Measurements from ENCODE around the gene CTSO. TPM values are rescaled to one million over a fixed set of nuclear protein-coding genes. Genes with fewer than 3 reads are reported as not detected.
"Not testable (repeated sequence)": the region's sequence is repeated elsewhere in the genome, so short reads cannot be mapped to it uniquely, and the experiment has no call there.

Gene CTSO
- total RNA-seq, 1 donor from 2014 or later = 7.3 TPM

GRCh38 chr4:155908187-155909139 lies 45.2 kb downstream of the CTSO start:
- FAIRE-seq (no peak), DNase-seq (ENCODE audit: low spot score in 2 of 2) (no peak)

- DNase-seq (ENCODE audit: low spot score in 2 of 2) = no peak
- FAIRE-seq = no peak
These were observed 46.1 kb downstream of the CTSO start for GRCh38 chr4:155907556-155907955.

- DNase-seq (ENCODE audit: low spot score in 2 of 2) (no peak), FAIRE-seq (no peak)
These were observed 47.0 kb downstream of the CTSO start for GRCh38 chr4:155906554-155907247.

GRCh38 chr4:155904331-155904730 lies 49.3 kb downstream of the CTSO start:
- DNase-seq (ENCODE audit: low spot score in 2 of 2) = no peak
- FAIRE-seq = no peak

- no peak for DNase-seq (ENCODE audit: low spot score in 2 of 2)
- no peak for FAIRE-seq
These were observed 50.2 kb downstream of the CTSO start, which contains the start of gene TDO2 for GRCh38 chr4:155903453-155903852. TSS of gene TDO2 (plus strand) at chr4:155903696. CDS start at chr4:155903759, 63 bp downstream.

- FAIRE-seq = no peak
- DNase-seq (ENCODE audit: low spot score in 2 of 2) = no peak
These were observed 52.7 kb downstream of the CTSO start for GRCh38 chr4:155901013-155901412.

GRCh38 chr4:155900381-155900780 lies 53.3 kb downstream of the CTSO start:
- FAIRE-seq (no peak), DNase-seq (ENCODE audit: low spot score in 2 of 2) (no peak)

- DNase-seq (ENCODE audit: low spot score in 2 of 2) (no peak), FAIRE-seq (no peak)
These were observed 53.8 kb downstream of the CTSO start for GRCh38 chr4:155899891-155900290.

- FAIRE-seq; DNase-seq (ENCODE audit: low spot score in 2 of 2): not testable (repeated sequence)
These were observed 55.3 kb downstream of the CTSO start for GRCh38 chr4:155898371-155898770.

GRCh38 chr4:155891058-155891457 lies 62.6 kb downstream of the CTSO start:
- DNase-seq (ENCODE audit: low spot score in 2 of 2) (no peak), FAIRE-seq (no peak)

GRCh38 chr4:155889946-155890345 lies 63.7 kb downstream of the CTSO start:
- DNase-seq (ENCODE audit: low spot score in 2 of 2) (no peak), FAIRE-seq (peak; percentile 15)

- DNase-seq (ENCODE audit: low spot score in 2 of 2) = no peak
These were observed 64.5 kb downstream of the CTSO start for GRCh38 chr4:155889031-155889793.

GRCh38 chr4:155887847-155888570 lies 65.7 kb downstream of the CTSO start:
- FAIRE-seq (no peak), DNase-seq (ENCODE audit: low spot score in 2 of 2) (no peak)

More at GRCh38 chr4:155889031-155889793, 64.5 kb downstream of the CTSO start:
- FAIRE-seq = no peak

GRCh38 chr4:155887045-155887444 lies 66.6 kb downstream of the CTSO start:
- DNase-seq (ENCODE audit: low spot score in 2 of 2) = no peak
- FAIRE-seq = no peak

GRCh38 chr4:155885666-155886065 lies 68.0 kb downstream of the CTSO start:
- DNase-seq (ENCODE audit: low spot score in 2 of 2) = no peak
- no peak for FAIRE-seq

- FAIRE-seq = no peak
- no peak for DNase-seq (ENCODE audit: low spot score in 2 of 2)
These were observed 69.8 kb downstream of the CTSO start for GRCh38 chr4:155883895-155884294.

GRCh38 chr4:155881555-155881954 lies 72.1 kb downstream of the CTSO start:
- FAIRE-seq (no peak), DNase-seq (ENCODE audit: low spot score in 2 of 2) (no peak)

- DNase-seq (ENCODE audit: low spot score in 2 of 2) = no peak
- FAIRE-seq = no peak
These were observed 73.9 kb downstream of the CTSO start for GRCh38 chr4:155879767-155880166.

- DNase-seq (ENCODE audit: low spot score in 2 of 2) = no peak
- no peak for FAIRE-seq
These were observed 75.1 kb downstream of the CTSO start for GRCh38 chr4:155878611-155879010.

- DNase-seq (ENCODE audit: low spot score in 2 of 2) (no peak), FAIRE-seq (no peak)
These were observed 75.7 kb downstream of the CTSO start for GRCh38 chr4:155877971-155878370.

Measured in frontal cortex (tissue), 4 donors.